Astrocyte (in vitro differentiated cells and primary cell): ENCODE data around the gene TTL.

Experiments
- EZH2 ChIP-seq: IDR thresholded peaks from 2 replicates; pipeline ENCODE4 v1.6.1; 2012; ENCODE audit warnings: mild to moderate bottlenecking, low read length, inconsistent platforms; ENCODE audit not compliant: insufficient read depth
- TF ChIP-seq, protein P1 (sequence below): IDR thresholded peaks from 2 replicates; pipeline ENCODE4 v1.5.1; 2011; ENCODE audit warnings: low read depth, mild to moderate bottlenecking, inconsistent platforms, low read length, moderate library complexity; ENCODE audit not compliant: insufficient read depth

DNA sequence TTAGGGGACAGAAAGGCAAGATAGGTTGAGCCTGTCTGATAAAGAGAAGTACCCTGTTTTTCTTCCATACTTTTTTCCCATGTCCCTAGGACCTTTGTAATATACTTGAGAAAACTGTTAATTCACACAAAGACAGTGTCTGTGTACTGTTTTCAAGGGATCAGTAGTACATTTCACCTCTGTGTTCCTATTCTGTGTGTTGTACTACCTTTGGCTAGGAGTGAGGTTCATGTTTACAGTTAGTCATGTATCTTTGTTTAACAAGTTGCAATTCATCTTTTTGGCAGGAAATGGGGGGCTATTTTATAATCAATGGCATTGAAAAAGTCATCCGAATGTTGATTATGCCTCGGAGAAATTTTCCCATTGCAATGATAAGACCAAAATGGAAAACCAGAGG lies 67.0 kb downstream of the TTL start:
- TF ChIP-seq, protein P1, sequence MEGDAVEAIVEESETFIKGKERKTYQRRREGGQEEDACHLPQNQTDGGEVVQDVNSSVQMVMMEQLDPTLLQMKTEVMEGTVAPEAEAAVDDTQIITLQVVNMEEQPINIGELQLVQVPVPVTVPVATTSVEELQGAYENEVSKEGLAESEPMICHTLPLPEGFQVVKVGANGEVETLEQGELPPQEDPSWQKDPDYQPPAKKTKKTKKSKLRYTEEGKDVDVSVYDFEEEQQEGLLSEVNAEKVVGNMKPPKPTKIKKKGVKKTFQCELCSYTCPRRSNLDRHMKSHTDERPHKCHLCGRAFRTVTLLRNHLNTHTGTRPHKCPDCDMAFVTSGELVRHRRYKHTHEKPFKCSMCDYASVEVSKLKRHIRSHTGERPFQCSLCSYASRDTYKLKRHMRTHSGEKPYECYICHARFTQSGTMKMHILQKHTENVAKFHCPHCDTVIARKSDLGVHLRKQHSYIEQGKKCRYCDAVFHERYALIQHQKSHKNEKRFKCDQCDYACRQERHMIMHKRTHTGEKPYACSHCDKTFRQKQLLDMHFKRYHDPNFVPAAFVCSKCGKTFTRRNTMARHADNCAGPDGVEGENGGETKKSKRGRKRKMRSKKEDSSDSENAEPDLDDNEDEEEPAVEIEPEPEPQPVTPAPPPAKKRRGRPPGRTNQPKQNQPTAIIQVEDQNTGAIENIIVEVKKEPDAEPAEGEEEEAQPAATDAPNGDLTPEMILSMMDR, result no peak
- no peak for TF ChIP-seq EZH2
